ENCODE results near the gene FOCAD.

- TF ChIP-seq CTCF (IDR thresholded peaks at IDR 0.05), result no peak
- no peak for TF ChIP-seq EP300 (IDR thresholded peaks at IDR 0.05)
Observed at GRCh38 chr9:20729523-20729922, 45.5 kb downstream of the FOCAD start.
